OCI-LY1 (cell line): ENCODE measurements around the gene AKT1.
A peak's percentile ranks its signal among the peaks of the same experiment; 100 is the strongest.

Experiments used
- H2AFZ ChIP-seq: fragments of 200-600 bp; sonication (generic), shearing (Covaris generic); 2 replicates; pipeline ENCODE4 v1.6.0; 2014; ENCODE audit warnings: antibody characterized with exemption, mild to moderate bottlenecking, low read length
- H3F3A ChIP-seq: fragments of 200-600 bp; sonication (generic), shearing (Covaris generic); 2 replicates; pipeline ENCODE4 v1.6.0; 2014; ENCODE audit warnings: mild to moderate bottlenecking, antibody characterized with exemption, low read length, moderate library complexity; ENCODE audit not compliant: insufficient read depth
- H3K27ac ChIP-seq: fragments of 200-600 bp; sonication (generic); 2 replicates; pipeline ENCODE4 v1.5.1; 2014; ENCODE audit warnings: low read length, mixed run types, mild to moderate bottlenecking, low read depth; ENCODE audit not compliant: poor library complexity, severe bottlenecking
- H3K27me3 ChIP-seq: fragments of 200-600 bp; sonication (generic); 2 replicates; pipeline ENCODE4 v1.6.0; 2014; ENCODE audit warnings: antibody characterized with exemption, mild to moderate bottlenecking, low read length, moderate library complexity; ENCODE audit not compliant: insufficient read depth
- H3K36me3 ChIP-seq: fragments of 200-600 bp; sonication (generic); 2 replicates; pipeline ENCODE4 v1.6.1; 2014; ENCODE audit warnings: mild to moderate bottlenecking, antibody characterized with exemption, low read length, moderate library complexity, mixed read lengths; ENCODE audit not compliant: insufficient read depth
- H3K4me1 ChIP-seq: fragments of 200-600 bp; sonication (generic); 2 replicates; pipeline ENCODE4 v1.5.1; 2014; ENCODE audit warnings: mild to moderate bottlenecking, low read length, moderate library complexity; ENCODE audit not compliant: insufficient read depth, severe bottlenecking
- H3K4me2 ChIP-seq: fragments of 200-600 bp; sonication (generic), shearing (Covaris generic); 2 replicates; pipeline ENCODE4 v1.6.1; 2014; ENCODE audit warnings: low read length
- H3K4me3 ChIP-seq: fragments of 200-600 bp; sonication (generic); 2 replicates; pipeline ENCODE4 v1.5.1; 2014; ENCODE audit warnings: low read length, low read depth, mild to moderate bottlenecking, mixed read lengths; ENCODE audit not compliant: poor library complexity, severe bottlenecking
- H3K79me2 ChIP-seq: fragments of 200-600 bp; shearing (Covaris generic); 2 replicates; pipeline ENCODE4 v1.6.1; 2016; ENCODE audit warnings: mixed run types, low read length, mixed read lengths; ENCODE audit not compliant: insufficient read depth
- H3K9ac ChIP-seq: fragments of 200-600 bp; sonication (generic), shearing (Covaris generic); 2 replicates; pipeline ENCODE4 v1.6.1; 2014; ENCODE audit warnings: mild to moderate bottlenecking, low read length, mixed read lengths
- H3K9me2 ChIP-seq: fragments of 200-600 bp; sonication (generic), shearing (Covaris generic); 2 replicates; pipeline ENCODE4 v1.6.1; 2014; ENCODE audit warnings: low read depth, mild to moderate bottlenecking, low read length, mixed read lengths
- H3K9me3 ChIP-seq: fragments of 200-600 bp; shearing (Covaris generic); 2 replicates; pipeline ENCODE4 v1.6.1; 2014; ENCODE audit warnings: low read length, mixed read lengths
- H4K20me1 ChIP-seq: fragments of 200-600 bp; sonication (generic), shearing (Covaris generic); 2 replicates; pipeline ENCODE4 v1.6.0; 2016; ENCODE audit warnings: mild to moderate bottlenecking, low read length; ENCODE audit not compliant: insufficient read depth
- CTCF ChIP-seq: fragments of 200-600 bp; sonication (generic), shearing (Covaris generic); IDR thresholded peaks from 2 replicates; pipeline ENCODE4 v1.5.1; 2017; ENCODE audit warnings: mild to moderate bottlenecking, antibody characterized with exemption, low read length, moderate library complexity, mixed read lengths
- EZH2 ChIP-seq: fragments of 200-600 bp; sonication (generic), shearing (Covaris generic); IDR thresholded peaks from 2 replicates; pipeline ENCODE4 v1.8.0; 2017; ENCODE audit warnings: borderline replicate concordance, mixed run types, mild to moderate bottlenecking, antibody characterized with exemption, low read length, moderate library complexity, mixed read lengths

The AKT1 gene

GRCh38 chr14:104776961-104777807 lies 18.4 kb downstream of the AKT1 start:
- no peak overlapping the region for H3K4me3 ChIP-seq
- H3K9me3 ChIP-seq: no peaks in the 10 kb centered on the region
- peak overlapping the region; percentile 24 for H3K27ac ChIP-seq
- H3K4me2 ChIP-seq: no peak overlapping the region
- no peaks in the 10 kb centered on the region for H3K27me3 ChIP-seq
- no peak overlapping the region for H2AFZ ChIP-seq
- H3K9me2 ChIP-seq: no peaks in the 10 kb centered on the region
- peaks cover 34% of the 10 kb centered on the region for H3K36me3 ChIP-seq
- TF ChIP-seq EZH2: no peak
- no peak for TF ChIP-seq CTCF
- H3K9ac ChIP-seq: no peak overlapping the region
- H3K4me1 ChIP-seq: no peaks in the 10 kb centered on the region
- H3K79me2 ChIP-seq: no peaks in the 10 kb centered on the region
- no peaks in the 10 kb centered on the region for H4K20me1 ChIP-seq
- H3F3A ChIP-seq: no peaks in the 10 kb centered on the region

- peaks cover 41% of the 10 kb centered on the region for H3K36me3 ChIP-seq
- H3K4me3 ChIP-seq: no peak overlapping the region
- no peaks in the 10 kb centered on the region for H4K20me1 ChIP-seq
These were observed 19.1 kb downstream of the AKT1 start for GRCh38 chr14:104776481-104776880.

GRCh38 chr14:104775073-104775489 lies 20.5 kb downstream of the AKT1 start:
- no peaks in the 10 kb centered on the region for H3K27me3 ChIP-seq
- peaks cover 53% of the 10 kb centered on the region for H3K36me3 ChIP-seq
- H3K4me3 ChIP-seq: no peak overlapping the region
- H3K9me2 ChIP-seq: no peaks in the 10 kb centered on the region
- TF ChIP-seq CTCF: no peak
- TF ChIP-seq EZH2: no peak
- no peak overlapping the region for H2AFZ ChIP-seq
- no peak overlapping the region for H3K9ac ChIP-seq
- H3K9me3 ChIP-seq: peaks cover 7% of the 10 kb centered on the region
- H3K27ac ChIP-seq: no peak overlapping the region
- H3K4me2 ChIP-seq: no peak overlapping the region
- H4K20me1 ChIP-seq: no peaks in the 10 kb centered on the region
- no peaks in the 10 kb centered on the region for H3K4me1 ChIP-seq
- H3K79me2 ChIP-seq: no peaks in the 10 kb centered on the region
- no peaks in the 10 kb centered on the region for H3F3A ChIP-seq

More at GRCh38 chr14:104776481-104776880, 19.1 kb downstream of the AKT1 start:
- peaks cover under 1% of the 10 kb centered on the region; the same call in 1 of the 2 replicates for H3K9me3 ChIP-seq
- H3K27ac ChIP-seq: no peak overlapping the region
- H3K27me3 ChIP-seq: no peaks in the 10 kb centered on the region
- H3K79me2 ChIP-seq: no peaks in the 10 kb centered on the region
- no peaks in the 10 kb centered on the region for H3F3A ChIP-seq
- H3K9me2 ChIP-seq: no peaks in the 10 kb centered on the region
- no peak overlapping the region for H2AFZ ChIP-seq
- H3K4me1 ChIP-seq: no peaks in the 10 kb centered on the region
- no peak overlapping the region for H3K4me2 ChIP-seq
- no peak overlapping the region for H3K9ac ChIP-seq
- TF ChIP-seq CTCF (no peak), EZH2 (no peak)
